Measurements from ENCODE around the gene ATP6V1G3. TPM values are rescaled to one million over a fixed set of nuclear protein-coding genes. Genes with fewer than 3 reads are reported as not detected.

The ATP6V1G3 gene
- total RNA-seq, 1 donor from 2014 or later: not detected

DNA sequence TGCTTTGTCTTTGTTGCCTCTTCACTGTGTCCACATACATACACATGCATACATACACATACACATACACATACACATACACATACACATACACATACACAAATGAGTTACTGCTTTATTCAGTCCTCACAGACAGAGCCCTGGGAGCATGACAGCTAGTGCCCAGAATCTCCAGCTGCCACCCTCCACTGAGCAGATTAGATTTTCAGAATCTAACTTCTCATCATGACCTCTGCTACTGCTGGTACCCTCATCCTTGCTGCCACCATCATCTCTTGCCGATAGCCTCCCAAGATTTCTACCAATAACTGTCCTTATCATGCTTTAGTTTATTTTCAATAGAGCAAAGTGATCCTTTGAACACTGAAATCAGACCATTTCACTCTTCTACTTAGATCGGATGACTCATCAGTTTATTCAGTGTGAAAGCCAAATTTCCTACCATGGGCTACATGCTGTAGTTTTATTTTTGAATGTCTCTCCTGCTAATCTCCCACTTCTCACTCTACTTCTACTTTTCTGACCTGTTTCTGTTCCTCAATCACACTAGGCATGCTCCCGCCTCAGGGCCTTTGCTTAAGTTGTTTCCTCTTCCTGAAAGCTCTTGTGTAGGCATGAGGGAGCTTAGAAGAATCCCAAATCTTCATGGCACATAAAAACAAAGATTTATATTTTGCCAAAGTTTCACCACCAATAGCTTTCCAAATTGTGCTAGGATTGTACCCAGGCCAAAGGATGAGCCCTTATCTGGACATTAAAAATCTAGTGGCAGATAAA, 43.0 kb downstream of the ATP6V1G3 start:
- no peak for DNase-seq (ENCODE audit: low read depth, low spot score)
- peaks cover 5% of the 10 kb centered on the region for H3K4me1 Mint-ChIP-seq
- no peak overlapping the region for H3K27ac Mint-ChIP-seq (ENCODE audit: unreplicated experiment)
- H3K9me3 Mint-ChIP-seq: peaks cover 7% of the 10 kb centered on the region
- TF ChIP-seq, protein P1, sequence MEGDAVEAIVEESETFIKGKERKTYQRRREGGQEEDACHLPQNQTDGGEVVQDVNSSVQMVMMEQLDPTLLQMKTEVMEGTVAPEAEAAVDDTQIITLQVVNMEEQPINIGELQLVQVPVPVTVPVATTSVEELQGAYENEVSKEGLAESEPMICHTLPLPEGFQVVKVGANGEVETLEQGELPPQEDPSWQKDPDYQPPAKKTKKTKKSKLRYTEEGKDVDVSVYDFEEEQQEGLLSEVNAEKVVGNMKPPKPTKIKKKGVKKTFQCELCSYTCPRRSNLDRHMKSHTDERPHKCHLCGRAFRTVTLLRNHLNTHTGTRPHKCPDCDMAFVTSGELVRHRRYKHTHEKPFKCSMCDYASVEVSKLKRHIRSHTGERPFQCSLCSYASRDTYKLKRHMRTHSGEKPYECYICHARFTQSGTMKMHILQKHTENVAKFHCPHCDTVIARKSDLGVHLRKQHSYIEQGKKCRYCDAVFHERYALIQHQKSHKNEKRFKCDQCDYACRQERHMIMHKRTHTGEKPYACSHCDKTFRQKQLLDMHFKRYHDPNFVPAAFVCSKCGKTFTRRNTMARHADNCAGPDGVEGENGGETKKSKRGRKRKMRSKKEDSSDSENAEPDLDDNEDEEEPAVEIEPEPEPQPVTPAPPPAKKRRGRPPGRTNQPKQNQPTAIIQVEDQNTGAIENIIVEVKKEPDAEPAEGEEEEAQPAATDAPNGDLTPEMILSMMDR (conservative IDR thresholded peaks at IDR 0.05): no peak
- H3K4me3 Mint-ChIP-seq: no peak overlapping the region
- no peaks in the 10 kb centered on the region for H3K27me3 Mint-ChIP-seq (ENCODE audit: low read depth)
- no peaks in the 10 kb centered on the region for H3K36me3 Mint-ChIP-seq (ENCODE audit: low read depth)

DNA sequence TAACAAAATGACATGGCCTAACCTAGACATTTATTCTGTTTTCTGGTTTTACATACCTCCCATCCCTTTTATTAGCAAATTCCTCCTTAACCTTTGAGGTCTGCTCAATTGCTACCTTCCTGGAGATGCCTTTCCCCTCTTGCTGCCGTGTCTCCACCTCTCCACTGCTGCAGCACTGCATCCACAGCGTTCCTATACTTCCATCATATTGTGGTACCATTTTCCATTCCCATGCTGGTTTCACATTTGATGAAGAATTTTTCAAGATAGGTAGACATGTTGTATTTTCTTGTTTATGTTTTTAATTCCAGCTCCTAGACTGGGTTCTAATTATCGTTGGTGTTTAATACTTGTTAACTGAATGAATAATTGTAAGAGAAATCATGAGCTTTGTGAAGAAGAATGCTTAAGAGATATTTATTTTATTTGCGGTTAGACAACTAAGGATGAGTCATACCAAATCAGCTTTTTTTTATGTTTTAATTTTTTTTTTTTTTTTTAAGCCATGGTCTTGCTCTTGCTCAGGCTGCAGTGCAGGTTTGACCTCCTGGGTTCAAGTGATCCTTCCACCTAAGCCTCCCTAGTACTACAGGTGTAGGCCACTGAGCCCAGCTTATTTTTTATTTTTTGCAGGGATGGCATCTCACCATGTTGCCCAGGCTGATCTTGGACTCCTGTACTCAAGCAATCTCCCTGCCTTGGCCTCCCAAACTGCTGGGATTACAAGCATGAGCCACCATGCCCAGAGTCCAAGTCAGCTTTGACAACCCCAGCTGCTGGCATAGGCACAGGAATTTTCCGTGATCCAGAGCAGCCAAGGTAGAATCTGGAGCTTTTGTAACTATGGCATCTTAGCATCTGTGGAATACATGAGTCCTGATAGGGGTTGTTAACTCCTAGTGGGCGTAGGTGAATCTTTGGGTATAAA, 44.0 kb downstream of the ATP6V1G3 start:
- DNase-seq (ENCODE audit: low read depth, low spot score): no peak
- Mint-ChIP-seq H3K36me3 (ENCODE audit: low read depth) (no peaks in the 10 kb centered on the region), H3K27ac (ENCODE audit: unreplicated experiment) (no peak overlapping the region), H3K9me3 (peaks cover 3% of the 10 kb centered on the region), H3K4me3 (no peak overlapping the region), H3K27me3 (ENCODE audit: low read depth) (no peaks in the 10 kb centered on the region), H3K4me1 (peaks cover 10% of the 10 kb centered on the region)
- TF ChIP-seq, protein P1 (conservative IDR thresholded peaks at IDR 0.05): no peak

DNA sequence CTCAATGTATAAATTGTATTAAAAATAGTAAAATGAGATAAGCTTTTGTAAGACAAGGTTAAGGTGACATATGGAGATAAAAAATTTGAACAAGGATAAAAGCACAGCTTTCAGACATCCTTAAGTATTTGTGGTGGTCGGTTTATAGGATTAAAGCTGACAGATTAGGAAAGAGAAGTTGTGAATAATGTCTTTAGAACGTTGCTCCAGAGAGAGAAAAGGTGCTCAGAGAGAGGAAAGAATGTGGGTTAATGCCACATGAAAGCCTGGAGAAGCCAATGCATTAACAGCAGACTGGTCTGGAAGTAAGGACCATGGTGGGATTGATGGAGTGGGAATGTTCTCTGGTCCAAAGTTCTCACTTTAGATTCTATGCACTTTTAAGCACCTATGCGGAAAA, 44.8 kb downstream of the ATP6V1G3 start:
- Mint-ChIP-seq H3K36me3 (ENCODE audit: low read depth) (no peaks in the 10 kb centered on the region), H3K4me1 (peaks cover 17% of the 10 kb centered on the region), H3K4me3 (no peak overlapping the region), H3K27ac (ENCODE audit: unreplicated experiment) (no peak overlapping the region), H3K27me3 (ENCODE audit: low read depth) (no peaks in the 10 kb centered on the region), H3K9me3 (peaks cover 3% of the 10 kb centered on the region)
- TF ChIP-seq, protein P1 (conservative IDR thresholded peaks at IDR 0.05): no peak
- DNase-seq (ENCODE audit: low read depth, low spot score): no peak

DNA sequence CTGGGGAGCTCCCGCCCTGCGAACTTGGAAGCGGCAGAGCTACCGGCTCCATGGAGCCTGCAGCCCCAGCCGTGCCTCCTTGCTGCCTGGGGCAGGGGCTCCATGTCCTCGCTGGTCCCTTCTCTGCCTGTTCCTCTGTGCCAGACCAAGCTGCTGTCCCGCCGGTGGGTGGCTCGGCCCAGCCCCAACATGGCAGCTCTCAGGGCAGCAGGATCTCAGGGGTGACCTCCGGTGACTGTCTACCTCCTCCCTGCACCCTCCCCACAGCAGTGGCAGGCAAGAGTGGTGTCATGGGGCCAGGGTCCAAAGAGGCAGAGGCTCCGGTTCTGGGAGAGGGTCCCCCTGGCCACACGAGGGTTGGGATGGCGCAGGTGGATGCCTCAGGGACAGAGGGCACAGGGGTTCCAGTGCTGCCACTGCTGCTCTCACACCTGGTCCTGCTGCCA, 45.8 kb downstream of the ATP6V1G3 start:
- no peaks in the 10 kb centered on the region for H3K9me3 Mint-ChIP-seq
- H3K36me3 Mint-ChIP-seq (ENCODE audit: low read depth): no peaks in the 10 kb centered on the region
- peaks cover 23% of the 10 kb centered on the region for H3K4me1 Mint-ChIP-seq
- H3K4me3 Mint-ChIP-seq: no peak overlapping the region
- no peak for DNase-seq (ENCODE audit: low read depth, low spot score)
- TF ChIP-seq, protein P1 (conservative IDR thresholded peaks at IDR 0.05): no peak
- H3K27ac Mint-ChIP-seq (ENCODE audit: unreplicated experiment): no peak overlapping the region
- H3K27me3 Mint-ChIP-seq (ENCODE audit: low read depth): no peaks in the 10 kb centered on the region

DNA sequence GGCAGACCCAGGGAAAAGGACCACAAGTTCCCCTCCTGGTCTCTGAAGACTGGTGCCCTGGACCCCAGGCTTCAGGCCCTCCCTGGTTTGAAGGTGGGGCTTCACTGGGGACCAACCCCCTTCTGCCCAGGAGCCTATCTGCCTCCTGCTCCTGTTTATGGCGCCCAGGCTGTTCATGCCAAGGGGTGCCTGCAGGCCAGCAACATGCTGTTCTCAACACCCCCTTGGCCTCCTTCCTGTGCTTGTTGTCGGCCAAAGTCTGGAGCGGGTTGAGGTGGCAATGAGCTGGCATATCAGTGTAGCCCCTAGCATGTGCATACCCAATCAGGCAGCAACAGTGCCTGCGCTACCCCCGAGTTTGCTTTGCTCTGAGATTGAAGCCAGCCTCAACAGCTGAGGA, 46.3 kb downstream of the ATP6V1G3 start:
- Mint-ChIP-seq H3K27me3 (ENCODE audit: low read depth) (no peaks in the 10 kb centered on the region), H3K4me1 (peaks cover 23% of the 10 kb centered on the region), H3K9me3 (no peaks in the 10 kb centered on the region), H3K4me3 (no peak overlapping the region), H3K27ac (ENCODE audit: unreplicated experiment) (no peak overlapping the region), H3K36me3 (ENCODE audit: low read depth) (no peaks in the 10 kb centered on the region)
- no peak for DNase-seq (ENCODE audit: low read depth, low spot score)
- TF ChIP-seq, protein P1 (conservative IDR thresholded peaks at IDR 0.05): no peak

All from neural crest cell (in vitro differentiated cells).